LNCaP clone FGC (cell line): ENCODE data around the gene TTC7B.

Source experiments
- DNase-seq: peaks from one replicate; pipeline ENCODE4 v3.0.0-alpha.2; 2011; ENCODE audit warnings: low read depth
- H3K4me3 ChIP-seq: 2 replicates; pipeline ENCODE4 v1.5.1; 2011; ENCODE audit warnings: mild to moderate bottlenecking, low read depth, low read length, control low read depth
- CTCF ChIP-seq: IDR thresholded peaks from 2 replicates; pipeline ENCODE4 v1.5.1; 2012; ENCODE audit warnings: mild to moderate bottlenecking; ENCODE audit not compliant: control insufficient read depth, insufficient read depth; ENCODE audit errors: extremely low read depth

TTC7B gene

GRCh38 chr14:90489306-90489705 lies 326.9 kb downstream of the TTC7B start:
- no peak for DNase-seq
- TF ChIP-seq CTCF = no peak
- no peak overlapping the region for H3K4me3 ChIP-seq

- TF ChIP-seq CTCF = no peak
- H3K4me3 ChIP-seq = no peak overlapping the region
- no peak for DNase-seq
Observed at GRCh38 chr14:90488256-90488655, 328.0 kb downstream of the TTC7B start.

- no peak for DNase-seq
- no peak for TF ChIP-seq CTCF
- H3K4me3 ChIP-seq = no peak overlapping the region
Observed at GRCh38 chr14:90487462-90487861, 328.8 kb downstream of the TTC7B start.

GRCh38 chr14:90487031-90487430 lies 329.2 kb downstream of the TTC7B start:
- no peak for TF ChIP-seq CTCF
- no peak overlapping the region for H3K4me3 ChIP-seq
- no peak for DNase-seq

- no peak overlapping the region for H3K4me3 ChIP-seq
- TF ChIP-seq CTCF = no peak
- DNase-seq = no peak
Observed at GRCh38 chr14:90484291-90484690, 331.9 kb downstream of the TTC7B start.

GRCh38 chr14:90483571-90483974 lies 332.7 kb downstream of the TTC7B start:
- no peak for TF ChIP-seq CTCF
- no peak for DNase-seq
- H3K4me3 ChIP-seq = no peak overlapping the region

GRCh38 chr14:90483117-90483516 lies 333.1 kb downstream of the TTC7B start:
- TF ChIP-seq CTCF = no peak
- DNase-seq = no peak
- no peak overlapping the region for H3K4me3 ChIP-seq
